Fibroblast of lung (primary cell): Measurements from ENCODE around the gene APCDD1L. TPM values are rescaled to one million over a fixed set of nuclear protein-coding genes. Genes with fewer than 3 reads are reported as not detected.
"Not testable (repeated sequence)": the region's sequence is repeated elsewhere in the genome, so short reads cannot be mapped to it uniquely, and the experiment has no call there.

Source experiments
- DNase-seq, 2 donors: peaks; one replicate each; pipeline versions ENCODE4 v3.0.0 to v3.0.0-alpha.2; 2010; ENCODE audit warnings: low read depth in 2 of 2
- H2AFZ ChIP-seq: 2 replicates; pipeline ENCODE4 v1.5.1; 2012; ENCODE audit warnings: low read length, control low read depth, inconsistent platforms
- H3K27ac ChIP-seq: 2 replicates; pipeline ENCODE4 v1.5.1; 2011; ENCODE audit warnings: low read length, control low read depth; ENCODE audit not compliant: insufficient read depth
- H3K27me3 ChIP-seq: 2 replicates; pipeline ENCODE4 v1.5.1; 2011; ENCODE audit warnings: mild to moderate bottlenecking, low read length; ENCODE audit not compliant: control insufficient read depth, insufficient read depth
- H3K36me3 ChIP-seq: 2 replicates; pipeline ENCODE4 v1.5.1; 2011; ENCODE audit warnings: low read length; ENCODE audit not compliant: control insufficient read depth, insufficient read depth
- H3K4me1 ChIP-seq: 2 replicates; pipeline ENCODE4 v1.5.1; 2011; ENCODE audit warnings: low read length; ENCODE audit not compliant: control insufficient read depth, insufficient read depth; ENCODE audit errors: extremely low read depth
- H3K4me2 ChIP-seq: 2 replicates; pipeline ENCODE4 v1.5.1; 2011; ENCODE audit warnings: low read length, control low read depth; ENCODE audit not compliant: insufficient read depth; ENCODE audit errors: extremely low read depth
- H3K4me3 ChIP-seq, 4 experiments: fragments of 200-600 bp in 1 of 4; sonication (generic) in 1 of 4; replicated peaks in 1 of 4; 2 replicates each; pipeline ENCODE4 v1.5.1; 2011 to 2016; ENCODE audit warnings: low read length in 4 of 4, low read depth in 3 of 4, mild to moderate bottlenecking in 3 of 4, control low read depth in 2 of 4, inconsistent platforms in 1 of 4, mixed read lengths in 1 of 4; ENCODE audit not compliant: insufficient read depth in 1 of 4; ENCODE audit errors: control extremely low read depth in 1 of 4
- H3K79me2 ChIP-seq: 2 replicates; pipeline ENCODE4 v1.5.1; 2012; ENCODE audit warnings: mild to moderate bottlenecking, low read length, inconsistent platforms; ENCODE audit not compliant: control insufficient read depth, insufficient read depth
- H3K9ac ChIP-seq: 2 replicates; pipeline ENCODE4 v1.5.1; 2011; ENCODE audit warnings: mild to moderate bottlenecking, low read length, control low read depth; ENCODE audit not compliant: insufficient read depth
- H3K9me3 ChIP-seq: 2 replicates; pipeline ENCODE4 v1.5.1; 2012; ENCODE audit warnings: low read depth, low read length; ENCODE audit not compliant: control insufficient read depth, insufficient read depth
- H4K20me1 ChIP-seq: 2 replicates; pipeline ENCODE4 v1.5.1; 2011; ENCODE audit warnings: low read length; ENCODE audit not compliant: control insufficient read depth, insufficient read depth; ENCODE audit errors: extremely low read depth
- EZH2 ChIP-seq: IDR thresholded peaks from 2 replicates; pipeline ENCODE4 v1.5.1; 2012; ENCODE audit warnings: low read length, control low read depth, mild to moderate bottlenecking; ENCODE audit errors: missing control alignments
- polyA plus RNA-seq, 2 donors: library from polyadenylated mRNA; depleted of rRNA in 1 of 2; stranded (reverse) in 1 of 2; unstranded in 1 of 2; fragments of >200 nt; gene quantifications; 2 replicates each; pipeline ENCODE4 v1.2.1, GENCODE V29; 2011 to 2012; ENCODE audit warnings: missing spikeins in 1 of 2
- total RNA-seq: library from RNA; depleted of rRNA; stranded (reverse); fragments of >200 nt; gene quantifications from 2 replicates; pipeline ENCODE4 v1.2.1, GENCODE V29; 2014
- TF ChIP-seq, protein P1 (sequence below), 2 donors: IDR thresholded peaks in 1 of 2; conservative IDR thresholded peaks in 1 of 2; 1 replicate in 1 of 2; 2 replicates in 1 of 2; pipeline ENCODE4 v1.5.1; 2011 to 2012; ENCODE audit warnings: low read length in 2 of 2, control low read depth in 1 of 2, inconsistent platforms in 1 of 2, low read depth in 1 of 2, mild to moderate bottlenecking in 1 of 2

APCDD1L gene
- total and polyA plus RNA-seq, 2 donors (not counting 1 experiment from before 2014, with no cell fraction given) = 0.18 to 0.99 TPM

DNA sequence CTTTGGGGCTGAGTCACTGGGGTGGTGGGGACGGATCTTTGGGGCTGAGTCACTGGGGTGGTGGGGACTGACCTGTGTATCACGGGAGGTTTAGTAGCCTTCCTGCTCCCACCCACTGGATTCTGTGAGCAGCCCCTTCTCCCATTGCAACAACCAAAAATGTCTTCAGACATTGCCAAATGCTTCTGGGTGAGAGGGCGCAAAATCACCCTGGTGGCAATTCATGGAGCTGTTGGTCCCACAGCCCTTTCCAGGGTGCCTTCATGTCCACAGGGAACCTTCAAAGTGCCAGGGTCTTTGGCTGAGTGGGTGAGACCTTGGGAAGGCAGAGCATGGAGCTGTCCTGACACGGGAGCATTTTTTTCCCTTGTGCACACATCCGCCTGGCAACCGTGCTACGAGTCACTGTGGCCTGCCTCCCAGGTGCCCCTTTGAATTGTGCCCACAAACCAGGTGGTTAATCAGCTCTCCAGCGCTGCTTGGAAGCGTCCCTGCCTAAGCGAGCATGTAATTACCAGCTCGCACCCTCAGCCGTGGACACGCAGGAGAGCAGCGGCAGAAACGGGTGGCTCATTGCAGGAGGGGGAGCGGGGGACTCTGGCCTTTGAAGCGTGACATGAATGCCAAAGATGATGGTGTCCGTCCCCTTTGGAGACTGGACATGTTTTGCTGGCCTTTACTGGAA lies 27.4 kb upstream of the APCDD1L start:
- Histone ChIP-seq H3K27ac (no peak overlapping the region), H3K36me3 (no peaks in the 10 kb centered on the region), H3K4me2 (no peak overlapping the region), H3K4me3 (no peak overlapping the region), H3K4me1 (no peaks in the 10 kb centered on the region), H2AFZ (no peak overlapping the region), H3K27me3 (no peaks in the 10 kb centered on the region), H3K9ac (no peak overlapping the region), H4K20me1 (no peaks in the 10 kb centered on the region), H3K9me3 (no peaks in the 10 kb centered on the region), H3K79me2 (no peaks in the 10 kb centered on the region)
- TF ChIP-seq, protein P1, sequence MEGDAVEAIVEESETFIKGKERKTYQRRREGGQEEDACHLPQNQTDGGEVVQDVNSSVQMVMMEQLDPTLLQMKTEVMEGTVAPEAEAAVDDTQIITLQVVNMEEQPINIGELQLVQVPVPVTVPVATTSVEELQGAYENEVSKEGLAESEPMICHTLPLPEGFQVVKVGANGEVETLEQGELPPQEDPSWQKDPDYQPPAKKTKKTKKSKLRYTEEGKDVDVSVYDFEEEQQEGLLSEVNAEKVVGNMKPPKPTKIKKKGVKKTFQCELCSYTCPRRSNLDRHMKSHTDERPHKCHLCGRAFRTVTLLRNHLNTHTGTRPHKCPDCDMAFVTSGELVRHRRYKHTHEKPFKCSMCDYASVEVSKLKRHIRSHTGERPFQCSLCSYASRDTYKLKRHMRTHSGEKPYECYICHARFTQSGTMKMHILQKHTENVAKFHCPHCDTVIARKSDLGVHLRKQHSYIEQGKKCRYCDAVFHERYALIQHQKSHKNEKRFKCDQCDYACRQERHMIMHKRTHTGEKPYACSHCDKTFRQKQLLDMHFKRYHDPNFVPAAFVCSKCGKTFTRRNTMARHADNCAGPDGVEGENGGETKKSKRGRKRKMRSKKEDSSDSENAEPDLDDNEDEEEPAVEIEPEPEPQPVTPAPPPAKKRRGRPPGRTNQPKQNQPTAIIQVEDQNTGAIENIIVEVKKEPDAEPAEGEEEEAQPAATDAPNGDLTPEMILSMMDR (conservative IDR thresholded peaks at IDR 0.05 in 1 of 2, IDR thresholded peaks at IDR 0.05 in 1 of 2; ENCODE audit: low read depth in 1 of 2, low read length in 2 of 2) = no peak
- no peak for TF ChIP-seq EZH2
- peak in 1 of 2 donors; percentile 67 for DNase-seq

DNA sequence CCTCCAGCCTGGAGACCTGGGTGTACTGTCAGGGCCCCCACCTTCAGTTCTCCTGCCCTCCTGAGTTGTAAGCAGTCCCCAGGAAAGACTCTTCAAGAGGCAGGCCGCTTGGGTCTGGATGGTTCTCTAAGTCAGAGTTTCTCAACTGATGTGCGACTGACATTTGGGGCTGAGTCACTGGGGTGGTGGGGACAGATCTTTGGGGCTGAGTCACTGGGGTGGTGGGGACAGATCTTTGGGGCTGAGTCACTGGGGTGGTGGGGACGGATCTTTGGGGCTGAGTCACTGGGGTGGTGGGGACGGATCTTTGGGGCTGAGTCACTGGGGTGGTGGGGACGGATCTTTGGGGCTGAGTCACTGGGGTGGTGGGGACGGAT lies 26.8 kb upstream of the APCDD1L start:
- not testable (repeated sequence) for H3K36me3 ChIP-seq, H3K4me3 ChIP-seq, H3K4me1 ChIP-seq, H3K9ac ChIP-seq, H4K20me1 ChIP-seq, H3K9me3 ChIP-seq, H2AFZ ChIP-seq, H3K79me2 ChIP-seq, H3K27ac ChIP-seq, H3K27me3 ChIP-seq, H3K4me2 ChIP-seq
- peak; percentile 52 to 79 for DNase-seq

DNA sequence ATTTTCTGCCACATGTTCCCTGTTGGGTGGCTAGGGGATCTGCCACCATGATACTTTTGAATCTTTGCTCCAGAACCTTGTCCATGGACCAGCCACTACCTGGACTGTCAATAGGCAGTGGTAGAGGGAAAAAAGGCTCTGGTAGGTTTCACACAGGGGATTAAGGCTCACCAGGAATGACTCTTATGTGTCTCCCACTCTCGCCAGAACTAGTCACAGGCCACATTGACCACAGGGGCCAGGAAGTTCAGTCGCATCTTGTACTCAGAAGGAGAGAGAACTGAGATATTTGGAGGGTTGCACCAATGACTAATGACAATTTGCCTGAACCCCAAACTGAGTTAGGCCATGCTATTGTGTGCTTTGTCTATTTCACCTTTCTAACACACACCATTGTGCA lies 23.6 kb upstream of the APCDD1L start:
- H3K4me3 ChIP-seq = no peak overlapping the region
- H3K36me3 ChIP-seq = no peaks in the 10 kb centered on the region
- no peaks in the 10 kb centered on the region for H3K9me3 ChIP-seq
- H3K4me2 ChIP-seq = no peak overlapping the region
- no peaks in the 10 kb centered on the region for H4K20me1 ChIP-seq
- no peaks in the 10 kb centered on the region for H3K27me3 ChIP-seq
- peak in 1 of 2 donors; percentile 84 for DNase-seq
- no peak overlapping the region for H3K9ac ChIP-seq
- TF ChIP-seq, protein P1 (conservative IDR thresholded peaks at IDR 0.05 in 1 of 2, IDR thresholded peaks at IDR 0.05 in 1 of 2; ENCODE audit: low read depth in 1 of 2, low read length in 2 of 2) = no peak
- TF ChIP-seq EZH2 = no peak
- H2AFZ ChIP-seq = no peak overlapping the region
- no peaks in the 10 kb centered on the region for H3K79me2 ChIP-seq
- H3K27ac ChIP-seq = no peak overlapping the region
- no peaks in the 10 kb centered on the region for H3K4me1 ChIP-seq
